WI38 (cell line): ENCODE data around the gene BTG1.

Experiments
- H3K4me3 ChIP-seq: 2 replicates; pipeline ENCODE4 v1.5.1; 2011; ENCODE audit warnings: low read depth, mild to moderate bottlenecking, control low read depth, low read length
- CTCF ChIP-seq: IDR thresholded peaks from 2 replicates; pipeline ENCODE4 v1.5.1; 2012; ENCODE audit warnings: low read depth, mild to moderate bottlenecking, control low read depth, low read length

Gene BTG1

GRCh38 chr12:92164712-92165111, 19.1 kb upstream of the BTG1 start:
- no peak for TF ChIP-seq CTCF
- no peak overlapping the region for H3K4me3 ChIP-seq

- TF ChIP-seq CTCF: no peak
- H3K4me3 ChIP-seq: no peak overlapping the region
Measured at GRCh38 chr12:92162079-92162478, 16.4 kb upstream of the BTG1 start.

- no peak for TF ChIP-seq CTCF
- no peak overlapping the region for H3K4me3 ChIP-seq
Measured at GRCh38 chr12:92158796-92159439, 13.3 kb upstream of the BTG1 start.

GRCh38 chr12:92156704-92157395, 11.2 kb upstream of the BTG1 start:
- no peak overlapping the region for H3K4me3 ChIP-seq
- TF ChIP-seq CTCF: no peak

GRCh38 chr12:92156139-92156538, 10.5 kb upstream of the BTG1 start:
- no peak for TF ChIP-seq CTCF
- H3K4me3 ChIP-seq: no peak overlapping the region

- H3K4me3 ChIP-seq: no peak overlapping the region
- TF ChIP-seq CTCF: no peak
Measured at GRCh38 chr12:92155733-92156132, 10.1 kb upstream of the BTG1 start.

- H3K4me3 ChIP-seq: no peak overlapping the region
- no peak for TF ChIP-seq CTCF
Measured at GRCh38 chr12:92151916-92152315, 6.3 kb upstream of the BTG1 start.
